GM21717 (cell line): Measurements from ENCODE around the gene MYMX.
A peak's percentile ranks its signal among the peaks of the same experiment; 100 is the strongest.
"Not testable (repeated sequence)": the region's sequence is repeated elsewhere in the genome, so short reads cannot be mapped to it uniquely, and the experiment has no call there.

Experiments
- ATAC-seq: cut with Tn5 transposase; IDR thresholded peaks from one replicate; pipeline ENCODE4 v1.9.1; 2021; ENCODE audit warnings: mild to moderate bottlenecking, moderate library complexity; ENCODE audit not compliant: unreplicated experiment

MYMX gene

DNA sequence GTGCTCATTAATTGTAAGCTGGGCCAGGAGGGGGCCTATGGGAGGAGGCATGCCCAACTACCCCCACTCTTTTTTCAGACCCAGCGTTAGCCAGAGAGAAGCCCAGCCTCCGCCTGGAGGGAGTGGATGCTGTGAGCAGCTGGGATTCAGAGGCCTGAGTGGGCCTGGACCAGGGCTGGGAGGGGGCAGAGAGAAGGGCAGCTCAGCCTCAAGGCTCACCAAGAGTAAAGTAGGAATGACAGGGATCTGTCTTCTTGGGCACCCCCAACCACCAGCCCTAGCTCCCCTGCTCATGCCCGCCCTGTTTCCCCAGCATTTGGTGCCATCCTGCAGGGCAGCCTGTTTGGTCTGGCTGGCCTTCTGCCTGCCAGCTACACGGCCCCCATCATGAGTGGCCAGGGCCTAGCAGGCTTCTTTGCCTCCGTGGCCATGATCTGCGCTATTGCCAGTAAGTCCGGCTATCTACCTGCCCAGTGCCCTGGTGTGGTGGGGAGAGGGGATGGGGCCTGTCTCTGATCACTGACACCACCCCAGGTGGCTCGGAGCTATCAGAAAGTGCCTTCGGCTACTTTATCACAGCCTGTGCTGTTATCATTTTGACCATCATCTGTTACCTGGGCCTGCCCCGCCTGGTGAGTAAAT, 13.4 kb downstream of the MYMX start:
- ATAC-seq = no peak

- not testable (repeated sequence) for ATAC-seq
Observed at GRCh38 chr6:44231426-44231825, 14.7 kb downstream of the MYMX start.

DNA sequence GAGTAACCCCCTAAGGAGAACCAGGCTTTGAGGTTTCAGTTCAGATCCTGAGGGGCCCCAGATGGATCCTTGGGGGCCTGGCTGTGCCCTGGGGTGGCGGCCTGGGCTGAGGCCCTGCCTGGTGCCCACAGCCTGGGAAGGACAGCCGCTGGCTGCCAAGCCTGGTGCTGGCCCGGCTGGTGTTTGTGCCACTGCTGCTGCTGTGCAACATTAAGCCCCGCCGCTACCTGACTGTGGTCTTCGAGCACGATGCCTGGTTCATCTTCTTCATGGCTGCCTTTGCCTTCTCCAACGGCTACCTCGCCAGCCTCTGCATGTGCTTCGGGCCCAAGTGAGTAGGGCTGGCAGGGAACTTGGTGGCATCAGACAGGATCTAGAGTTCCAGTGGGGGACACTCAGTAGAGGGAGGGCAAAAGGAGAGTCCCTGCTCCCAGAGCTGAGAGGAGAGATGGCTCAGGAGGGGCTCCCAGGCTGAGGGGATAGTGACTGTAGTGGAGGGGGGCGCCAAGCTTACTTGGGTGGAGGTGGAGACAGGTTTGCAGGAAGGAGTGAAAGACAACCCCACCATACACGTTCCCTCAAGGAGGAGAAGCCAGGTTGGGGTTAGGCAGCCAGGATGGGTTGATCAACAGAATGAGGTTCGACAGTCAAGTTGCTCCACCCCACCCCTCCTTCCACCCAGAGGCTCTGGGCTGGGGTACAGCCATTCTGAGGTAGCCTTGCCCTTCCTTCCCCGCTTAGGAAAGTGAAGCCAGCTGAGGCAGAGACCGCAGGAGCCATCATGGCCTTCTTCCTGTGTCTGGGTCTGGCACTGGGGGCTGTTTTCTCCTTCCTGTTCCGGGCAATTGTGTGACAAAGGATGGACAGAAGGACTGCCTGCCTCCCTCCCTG, 16.2 kb downstream of the MYMX start:
- ATAC-seq = no peak

DNA sequence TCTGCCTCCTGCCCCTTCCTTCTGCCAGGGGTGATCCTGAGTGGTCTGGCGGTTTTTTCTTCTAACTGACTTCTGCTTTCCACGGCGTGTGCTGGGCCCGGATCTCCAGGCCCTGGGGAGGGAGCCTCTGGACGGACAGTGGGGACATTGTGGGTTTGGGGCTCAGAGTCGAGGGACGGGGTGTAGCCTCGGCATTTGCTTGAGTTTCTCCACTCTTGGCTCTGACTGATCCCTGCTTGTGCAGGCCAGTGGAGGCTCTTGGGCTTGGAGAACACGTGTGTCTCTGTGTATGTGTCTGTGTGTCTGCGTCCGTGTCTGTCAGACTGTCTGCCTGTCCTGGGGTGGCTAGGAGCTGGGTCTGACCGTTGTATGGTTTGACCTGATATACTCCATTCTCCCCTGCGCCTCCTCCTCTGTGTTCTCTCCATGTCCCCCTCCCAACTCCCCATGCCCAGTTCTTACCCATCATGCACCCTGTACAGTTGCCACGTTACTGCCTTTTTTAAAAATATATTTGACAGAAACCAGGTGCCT, 16.9 kb downstream of the MYMX start:
- no peak for ATAC-seq

- ATAC-seq = no peak
Observed at GRCh38 chr6:44234101-44235025, 17.6 kb downstream of the MYMX start.

DNA sequence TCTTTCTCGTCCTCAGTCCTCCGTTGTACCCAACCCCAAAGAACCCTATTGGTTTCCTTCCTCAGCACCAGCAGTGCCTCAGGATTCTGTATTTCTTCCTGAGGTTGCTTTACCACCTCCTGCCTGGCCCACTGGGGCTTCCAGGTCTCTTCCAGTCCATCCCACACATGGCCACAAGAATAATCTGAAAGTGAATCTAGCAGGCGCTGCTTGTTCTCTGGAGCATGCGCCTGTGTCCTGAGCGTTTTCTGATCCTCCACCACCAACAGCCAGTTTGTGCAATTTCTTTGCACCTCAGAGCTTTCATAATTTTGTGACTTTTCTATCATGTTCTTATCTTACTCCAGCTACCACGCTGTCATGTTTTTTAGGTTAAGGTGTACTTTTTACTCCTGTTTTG, 18.5 kb downstream of the MYMX start:
- ATAC-seq = no peak

GRCh38 chr6:44235891-44236516, 19.3 kb downstream of the MYMX start:
- ATAC-seq = no peak

GRCh38 chr6:44237021-44237812, 20.5 kb downstream of the MYMX start:
- ATAC-seq = peak; percentile 56

- ATAC-seq = peak; percentile 75
Observed at GRCh38 chr6:44237813-44238433, 21.2 kb downstream of the MYMX start.

GRCh38 chr6:44238687-44239350, 22.1 kb downstream of the MYMX start:
- no peak for ATAC-seq

DNA sequence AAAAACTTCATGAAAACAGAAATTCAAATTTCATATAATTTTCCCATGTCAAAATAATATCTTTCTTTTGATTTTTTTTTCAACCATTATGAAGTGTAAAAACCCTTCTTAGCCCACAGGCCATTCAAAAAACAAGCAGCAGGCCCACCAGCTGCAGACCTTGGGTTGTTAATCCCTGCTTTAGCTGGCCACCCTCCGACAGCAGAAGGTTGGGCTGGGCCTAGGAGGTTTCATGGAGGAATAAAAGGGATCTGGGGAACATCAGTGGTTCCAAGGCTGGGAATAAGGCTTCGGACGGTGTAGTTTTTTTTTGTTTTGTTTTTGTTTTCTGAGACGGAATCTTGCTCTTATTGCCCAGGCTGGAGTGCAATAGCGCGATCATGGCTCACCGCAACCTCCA, 26.6 kb downstream of the MYMX start:
- ATAC-seq = no peak

DNA sequence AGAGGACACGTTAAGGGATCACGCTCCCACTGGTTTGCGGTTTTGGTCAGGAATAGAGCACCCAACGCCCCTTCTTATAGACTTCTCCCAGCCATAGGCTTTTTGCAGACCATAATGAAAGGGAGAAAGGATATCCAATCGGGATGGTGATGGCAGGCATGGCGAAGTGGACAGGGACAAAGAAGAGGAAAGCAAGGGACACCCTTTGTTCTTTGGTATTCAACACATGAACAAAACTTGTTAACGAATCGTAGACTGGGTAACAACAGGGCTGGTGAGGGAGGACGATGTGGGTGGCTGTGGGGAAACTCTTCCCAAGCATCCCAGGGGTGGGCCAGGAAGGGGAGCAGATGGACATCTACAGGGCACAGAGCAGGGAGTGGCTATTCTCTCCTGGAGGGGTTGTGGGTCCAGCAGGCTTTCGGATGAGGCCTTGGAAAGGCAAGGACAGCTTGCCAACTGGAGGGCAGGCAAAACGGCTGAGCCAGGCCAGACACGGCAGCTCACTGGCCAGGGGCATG, 28.7 kb downstream of the MYMX start:
- ATAC-seq = no peak

DNA sequence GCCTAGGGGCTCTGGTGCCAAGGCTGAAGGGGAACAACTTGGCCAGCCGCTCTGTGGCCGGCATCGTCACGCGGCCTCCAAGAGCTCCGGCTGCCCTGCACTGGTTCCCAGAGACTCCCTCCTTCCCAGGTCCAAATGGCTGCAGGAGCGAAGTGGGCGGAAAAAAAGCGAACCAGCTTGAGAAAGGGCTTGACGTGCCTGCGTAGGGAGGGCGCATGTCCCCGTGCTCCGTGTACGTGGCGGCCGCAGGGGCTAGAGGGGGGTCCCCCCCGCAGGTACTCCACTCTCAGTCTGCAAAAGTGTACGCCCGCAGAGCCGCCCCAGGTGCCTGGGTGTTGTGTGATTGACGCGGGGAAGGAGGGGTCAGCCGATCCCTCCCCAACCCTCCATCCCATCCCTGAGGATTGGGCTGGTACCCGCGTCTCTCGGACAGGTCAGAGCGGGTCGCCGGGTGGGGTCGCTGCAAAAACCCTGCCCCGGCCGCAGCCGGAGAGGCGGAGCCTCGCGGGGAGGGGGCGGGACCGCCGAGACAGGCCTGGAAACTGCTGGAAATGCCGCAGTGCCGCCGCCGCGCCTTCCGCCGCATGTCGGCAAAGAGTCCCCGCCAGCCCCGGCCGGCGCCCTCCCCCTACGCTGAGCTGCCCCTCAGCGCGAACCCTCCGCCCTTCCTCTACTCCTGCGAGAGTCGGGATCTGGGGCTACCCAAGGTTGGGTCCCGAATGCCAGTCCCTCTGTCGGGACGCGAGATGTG, 29.4 kb downstream of the MYMX start:
- peak; percentile 42 for ATAC-seq

- peak; percentile 61 for ATAC-seq
Observed at GRCh38 chr6:44246663-44247337, 30.1 kb downstream of the MYMX start, which contains the start of gene HSP90AB1. HSP90AB1 (plus strand) TSS chr6:44247101; CDS start chr6:44248630, 1,529 bp downstream.

DNA sequence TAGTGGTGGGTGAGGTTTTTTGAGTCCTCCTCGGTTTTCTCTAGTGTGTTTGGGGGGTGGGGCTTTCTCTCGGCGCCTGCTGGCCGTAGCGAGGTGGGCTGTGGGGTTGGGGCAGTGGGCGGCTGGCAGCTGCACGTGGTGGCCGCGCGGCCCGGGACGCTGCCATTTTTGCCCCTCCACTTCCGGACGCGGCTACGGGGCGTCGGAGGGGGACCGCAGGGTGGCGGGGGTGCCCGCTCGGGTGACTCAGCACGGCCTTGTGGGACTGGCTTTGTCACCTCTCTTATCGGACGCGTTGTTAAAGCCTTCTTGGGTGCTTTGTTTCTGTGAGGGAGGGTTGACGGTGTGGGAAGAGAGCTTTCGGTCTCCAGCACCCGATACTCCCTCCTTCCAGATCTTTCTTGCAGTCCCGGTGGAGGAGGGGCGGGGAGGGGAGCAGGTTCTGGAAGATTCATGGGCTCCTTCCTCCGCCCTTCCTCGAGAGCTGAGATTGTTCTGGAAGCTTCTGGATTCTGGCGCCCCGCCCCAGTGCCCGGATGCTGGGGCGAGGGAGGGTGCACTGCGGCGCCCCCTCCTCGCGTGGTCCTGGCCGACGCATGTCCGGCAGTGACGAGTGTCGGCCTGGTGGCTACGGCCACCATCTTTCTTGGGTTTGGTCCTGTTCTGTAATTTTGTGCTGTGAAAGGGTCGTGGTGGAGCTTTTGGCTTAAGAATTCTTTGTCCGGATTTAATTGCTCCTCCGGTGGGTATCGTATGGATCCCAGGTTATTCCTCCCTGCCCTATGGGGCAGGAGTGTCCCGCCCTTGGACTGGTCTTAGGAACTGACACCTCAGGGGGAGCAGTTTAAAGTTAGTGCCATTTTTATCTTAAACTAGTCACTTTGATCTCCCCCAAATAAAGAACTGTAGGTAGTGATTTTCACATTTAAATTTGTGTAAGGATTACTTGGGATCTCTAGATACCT, 30.9 kb downstream of the MYMX start:
- ATAC-seq = peak; percentile 25

DNA sequence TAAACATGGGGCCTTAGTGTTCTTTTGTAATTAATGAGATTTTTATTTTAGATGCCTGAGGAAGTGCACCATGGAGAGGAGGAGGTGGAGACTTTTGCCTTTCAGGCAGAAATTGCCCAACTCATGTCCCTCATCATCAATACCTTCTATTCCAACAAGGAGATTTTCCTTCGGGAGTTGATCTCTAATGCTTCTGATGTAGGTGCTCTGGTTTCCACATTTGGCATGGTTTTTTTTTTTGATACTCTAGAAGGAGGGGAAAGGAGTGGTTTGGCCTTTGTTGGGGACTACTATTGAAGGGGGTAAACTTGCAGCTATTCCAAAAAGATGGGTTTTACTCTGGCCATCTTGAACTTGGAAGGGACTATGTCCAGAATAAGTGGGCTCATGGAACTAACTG, 31.9 kb downstream of the MYMX start:
- ATAC-seq = no peak
